ENCODE data around the gene GLMP. TPM values are rescaled to one million over a fixed set of nuclear protein-coding genes. Genes with fewer than 3 reads are reported as not detected.

Gene GLMP
- total RNA-seq, 4 donors from 2014 or later: 30.8 to 45.9 (median 42.1) TPM

- H3K4me3 ChIP-seq: no peak overlapping the region
- H3K27ac ChIP-seq: peak overlapping the region in 2 of 4 donors; percentile 43 to 56
- no peak for DNase-seq (ENCODE audit: low spot score in 2 of 2)
- TF ChIP-seq EP300 (IDR thresholded peaks at IDR 0.05) (no peak), CTCF (IDR thresholded peaks at IDR 0.05) (no peak), POLR2A (IDR thresholded peaks at IDR 0.05) (no peak)
- WGBS, 2 donors: 62 to 69% methylated on average over 2 of the region's 2 CpGs
- no peaks in the 10 kb centered on the region for H3K9me3 ChIP-seq
- H3K27me3 ChIP-seq: no peaks in the 10 kb centered on the region
- peaks cover 10 to 100% (median 40%) of the 10 kb centered on the region in 3 donors for H3K36me3 ChIP-seq
- H3K4me1 ChIP-seq: peaks cover 0 to 15% (median 0%) of the 10 kb centered on the region in 4 donors
These were observed 34.6 kb downstream of the GLMP start for GRCh38 chr1:156260896-156261295.

GRCh38 chr1:156259805-156260204, 35.7 kb downstream of the GLMP start:
- peaks cover 0 to 15% (median 0%) of the 10 kb centered on the region in 4 donors for H3K4me1 ChIP-seq
- DNase-seq (ENCODE audit: low spot score in 2 of 2): no peak
- H3K4me3 ChIP-seq: no peak overlapping the region
- H3K27ac ChIP-seq: peak overlapping the region in 1 of 4 donors; percentile 56
- 64 to 65% methylated on average over 3 of the region's 3 CpGs for WGBS, 2 donors
- TF ChIP-seq POLR2A (IDR thresholded peaks at IDR 0.05): no peak
- no peak for TF ChIP-seq EP300 (IDR thresholded peaks at IDR 0.05)
- TF ChIP-seq CTCF (IDR thresholded peaks at IDR 0.05): no peak
- H3K36me3 ChIP-seq: peaks cover 10 to 100% (median 34%) of the 10 kb centered on the region in 3 donors
- H3K9me3 ChIP-seq: no peaks in the 10 kb centered on the region
- no peaks in the 10 kb centered on the region for H3K27me3 ChIP-seq

GRCh38 chr1:156258859-156259258, 36.6 kb downstream of the GLMP start:
- Histone ChIP-seq H3K36me3 (peaks cover 10 to 98% (median 40%) of the 10 kb centered on the region in 3 donors), H3K27me3 (no peaks in the 10 kb centered on the region), H3K4me3 (no peak overlapping the region), H3K9me3 (no peaks in the 10 kb centered on the region), H3K4me1 (peaks cover 0 to 15% (median 0%) of the 10 kb centered on the region in 4 donors), H3K27ac (no peak overlapping the region)
- TF ChIP-seq EP300 (IDR thresholded peaks at IDR 0.05) (no peak), CTCF (IDR thresholded peaks at IDR 0.05) (no peak)
- WGBS, 2 donors: 94 to 100% methylated on average over 6 to 8 of the region's 8 CpGs
- no peak for DNase-seq (ENCODE audit: low spot score in 2 of 2)

GRCh38 chr1:156257711-156258110, 37.8 kb downstream of the GLMP start:
- no peak overlapping the region for H3K27ac ChIP-seq
- WGBS, 2 donors: 79 to 90% methylated on average over 2 of the region's 2 CpGs
- TF ChIP-seq EP300 (IDR thresholded peaks at IDR 0.05) (no peak), POLR2A (IDR thresholded peaks at IDR 0.05) (no peak), CTCF (IDR thresholded peaks at IDR 0.05) (no peak)
- peaks cover 0 to 13% (median 0%) of the 10 kb centered on the region in 4 donors for H3K4me1 ChIP-seq
- H3K9me3 ChIP-seq: no peaks in the 10 kb centered on the region
- H3K4me3 ChIP-seq: no peak overlapping the region
- no peak for DNase-seq (ENCODE audit: low spot score in 2 of 2)
- H3K27me3 ChIP-seq: no peaks in the 10 kb centered on the region
- H3K36me3 ChIP-seq: peaks cover 7 to 98% (median 50%) of the 10 kb centered on the region in 3 donors

GRCh38 chr1:156253634-156254033, 41.8 kb downstream of the GLMP start:
- no peak overlapping the region for H3K27ac ChIP-seq
- no peaks in the 10 kb centered on the region for H3K27me3 ChIP-seq
- DNase-seq (ENCODE audit: low spot score in 2 of 2): no peak
- H3K9me3 ChIP-seq: no peaks in the 10 kb centered on the region
- peaks cover 0 to 35% (median 0%) of the 10 kb centered on the region in 4 donors for H3K4me1 ChIP-seq
- H3K36me3 ChIP-seq: peaks cover 0 to 96% (median 40%) of the 10 kb centered on the region in 3 donors
- H3K4me3 ChIP-seq: no peak overlapping the region
- 94 to 97% methylated on average over 3 of the region's 3 CpGs for WGBS, 2 donors
- no peak for TF ChIP-seq CTCF (IDR thresholded peaks at IDR 0.05)
- no peak for TF ChIP-seq EP300 (IDR thresholded peaks at IDR 0.05)
- TF ChIP-seq POLR2A (IDR thresholded peaks at IDR 0.05): no peak

Data from tibial nerve (tissue), 4 donors.